Loucy (cell line): ENCODE results near the gene ZNF714.

Experiments used
- H2AFZ ChIP-seq: fragments of 200-600 bp; sonication (generic); 2 replicates; pipeline ENCODE4 v1.6.0; 2016; ENCODE audit warnings: antibody characterized with exemption, mild to moderate bottlenecking, low read length, moderate library complexity
- H3F3A ChIP-seq: fragments of 200-600 bp; 2 replicates; pipeline ENCODE4 v1.6.0; 2016; ENCODE audit warnings: antibody characterized with exemption, low read depth, mild to moderate bottlenecking
- H3K27me3 ChIP-seq: fragments of 200-600 bp; sonication (generic); 2 replicates; pipeline ENCODE4 v1.6.1; 2014; ENCODE audit warnings: low read length, mild to moderate bottlenecking; ENCODE audit not compliant: insufficient read depth, poor library complexity, severe bottlenecking
- H3K36me3 ChIP-seq: fragments of 200-600 bp; sonication (generic); 2 replicates; pipeline ENCODE4 v1.6.1; 2016; ENCODE audit warnings: low read length; ENCODE audit not compliant: insufficient read depth
- H3K4me1 ChIP-seq: fragments of 200-600 bp; sonication (generic); 2 replicates; pipeline ENCODE4 v1.5.1; 2014; ENCODE audit warnings: low read length, mild to moderate bottlenecking; ENCODE audit not compliant: insufficient read depth, poor library complexity, severe bottlenecking
- H3K4me2 ChIP-seq: fragments of 200-600 bp; sonication (generic); 2 replicates; pipeline ENCODE4 v1.6.0; 2014; ENCODE audit warnings: antibody characterized with exemption, low read length, low read depth, mild to moderate bottlenecking; ENCODE audit not compliant: poor library complexity, severe bottlenecking
- H3K4me3 ChIP-seq: fragments of 200-600 bp; sonication (generic); 2 replicates; pipeline ENCODE4 v1.5.1; 2014; ENCODE audit warnings: low read length, mild to moderate bottlenecking, mixed read lengths; ENCODE audit not compliant: poor library complexity, severe bottlenecking
- H3K79me2 ChIP-seq: fragments of 200-600 bp; sonication (generic); 2 replicates; pipeline ENCODE4 v1.6.1; 2014; ENCODE audit warnings: low read length; ENCODE audit not compliant: insufficient read depth
- H3K9ac ChIP-seq: fragments of 200-600 bp; sonication (generic); 2 replicates; pipeline ENCODE4 v1.6.0; 2014; ENCODE audit warnings: mild to moderate bottlenecking, low read depth, low read length, moderate library complexity; ENCODE audit not compliant: poor library complexity, severe bottlenecking
- H3K9me2 ChIP-seq: fragments of 200-600 bp; sonication (generic); replicated peaks from 2 replicates; pipeline ENCODE4 v1.6.1; 2016; ENCODE audit warnings: low read depth, low read length, mixed read lengths
- H3K9me3 ChIP-seq: fragments of 200-600 bp; sonication (generic); 2 replicates; pipeline ENCODE4 v1.6.1; 2014; ENCODE audit warnings: mild to moderate bottlenecking, antibody characterized with exemption, low read length, low read depth; ENCODE audit not compliant: insufficient read depth
- H4K20me1 ChIP-seq: fragments of 200-600 bp; sonication (generic); 2 replicates; pipeline ENCODE4 v1.6.0; 2014; ENCODE audit warnings: antibody characterized with exemption, low read length, mild to moderate bottlenecking; ENCODE audit not compliant: insufficient read depth, poor library complexity, severe bottlenecking
- CTCF ChIP-seq: fragments of 200-600 bp; sonication (generic); conservative IDR thresholded peaks from 2 replicates; pipeline ENCODE4 v1.5.1; 2014; ENCODE audit warnings: mild to moderate bottlenecking, antibody characterized with exemption, low read length
- EZH2phosphoT487 ChIP-seq: fragments of 200-600 bp; IDR thresholded peaks from 2 replicates; pipeline ENCODE4 v1.6.1; 2018; ENCODE audit warnings: antibody characterized with exemption, mild to moderate bottlenecking, moderate library complexity, borderline replicate concordance

Gene ZNF714

GRCh38 chr19:21127898-21128297, 45.9 kb downstream of the ZNF714 start:
- H3K36me3 ChIP-seq: no peaks in the 10 kb centered on the region
- no peaks in the 10 kb centered on the region for H3K9me2 ChIP-seq
- H3K9me3 ChIP-seq: no peaks in the 10 kb centered on the region
- H3K4me3 ChIP-seq: no peak overlapping the region
- H3K9ac ChIP-seq: no peak overlapping the region
- TF ChIP-seq CTCF (no peak), EZH2phosphoT487 (no peak)
- H3K27me3 ChIP-seq: no peaks in the 10 kb centered on the region
- H3K79me2 ChIP-seq: no peaks in the 10 kb centered on the region
- no peaks in the 10 kb centered on the region; the same call in 1 of the 2 replicates for H3F3A ChIP-seq
- H4K20me1 ChIP-seq: no peaks in the 10 kb centered on the region
- peaks cover 7% of the 10 kb centered on the region for H3K4me1 ChIP-seq
- no peak overlapping the region for H3K4me2 ChIP-seq
- H2AFZ ChIP-seq: no peak overlapping the region

GRCh38 chr19:21128901-21129698, 47.1 kb downstream of the ZNF714 start:
- TF ChIP-seq CTCF: no peak
- no peak for TF ChIP-seq EZH2phosphoT487
- no peaks in the 10 kb centered on the region for H3K9me2 ChIP-seq

GRCh38 chr19:21130097-21130775, 48.2 kb downstream of the ZNF714 start:
- peaks cover 14% of the 10 kb centered on the region for H3K4me1 ChIP-seq
- H4K20me1 ChIP-seq: no peaks in the 10 kb centered on the region
- no peaks in the 10 kb centered on the region for H3K9me3 ChIP-seq
- no peak overlapping the region for H3K4me2 ChIP-seq
- H3K27me3 ChIP-seq: no peaks in the 10 kb centered on the region
- no peak for TF ChIP-seq CTCF
- no peak for TF ChIP-seq EZH2phosphoT487
- H3K9ac ChIP-seq: no peak overlapping the region
- H3K79me2 ChIP-seq: no peaks in the 10 kb centered on the region
- no peaks in the 10 kb centered on the region for H3F3A ChIP-seq
- H3K9me2 ChIP-seq: no peaks in the 10 kb centered on the region
- no peaks in the 10 kb centered on the region for H3K36me3 ChIP-seq
- H3K4me3 ChIP-seq: no peak overlapping the region
- no peak overlapping the region for H2AFZ ChIP-seq

More at GRCh38 chr19:21128901-21129698, 47.1 kb downstream of the ZNF714 start:
- Histone ChIP-seq H3K9me3 (no peaks in the 10 kb centered on the region), H3K36me3 (no peaks in the 10 kb centered on the region), H3K4me2 (peak overlapping the region; percentile 26), H3K4me1 (peaks cover 7% of the 10 kb centered on the region), H2AFZ (peak overlapping the region; percentile 72), H3K4me3 (no peak overlapping the region), H3F3A (no peaks in the 10 kb centered on the region), H3K27me3 (no peaks in the 10 kb centered on the region), H3K79me2 (no peaks in the 10 kb centered on the region), H3K9ac (peak overlapping the region; percentile 29), H4K20me1 (no peaks in the 10 kb centered on the region)
